Heart left ventricle (tissue), 16 donors: Measurements from ENCODE around the gene LMTK3. TPM values are rescaled to one million over a fixed set of nuclear protein-coding genes. Genes with fewer than 3 reads are reported as not detected.

Experiments
- ATAC-seq, 4 donors: fragments of 200-7000 bp; cut with Tn5 transposase; one replicate each; pipeline ENCODE4 v1.9.1; 2020 to 2022; ENCODE audit warnings: moderate library complexity in 4 of 4, mild to moderate bottlenecking in 3 of 4, moderate number of reproducible peaks in 1 of 4
- DNase-seq, 5 donors: peaks; one replicate each; pipeline ENCODE4 v3.0.0-alpha.2; 2020
- H3K27ac ChIP-seq, 12 donors: fragments of 200-600 bp; sonication (generic) in 4 of 12; one replicate each; pipeline versions ENCODE4 v1.5.0 to v1.8.0; 2016 to 2022; ENCODE audit warnings: mild to moderate bottlenecking in 2 of 12
- H3K27me3 ChIP-seq, 9 donors: fragments of 200-600 bp; sonication (generic) in 2 of 9; one replicate each; pipeline versions ENCODE4 v1.5.1 to v1.8.0; 2016 to 2022; ENCODE audit warnings: mild to moderate bottlenecking in 3 of 9
- H3K36me3 ChIP-seq, 9 donors: fragments of 200-600 bp; sonication (generic) in 2 of 9; one replicate each; pipeline versions ENCODE4 v1.5.0 to v1.8.0; 2018 to 2022; ENCODE audit warnings: mild to moderate bottlenecking in 2 of 9
- H3K4me1 ChIP-seq, 12 donors: fragments of 200-600 bp; sonication (generic) in 4 of 12; one replicate each; pipeline versions ENCODE4 v1.5.0 to v1.8.0; 2016 to 2022; ENCODE audit warnings: mild to moderate bottlenecking in 3 of 12
- H3K4me3 ChIP-seq, 12 donors: fragments of 200-600 bp; sonication (generic) in 4 of 12; one replicate each; pipeline versions ENCODE4 v1.5.0 to v1.8.0; 2017 to 2022; ENCODE audit warnings: mild to moderate bottlenecking in 9 of 12, moderate library complexity in 4 of 12
- H3K9me3 ChIP-seq, 12 donors: fragments of 200-600 bp; sonication (generic) in 4 of 12; one replicate each; pipeline versions ENCODE4 v1.5.0 to v1.8.0; 2016 to 2022; ENCODE audit warnings: mild to moderate bottlenecking in 1 of 12
- CTCF ChIP-seq, 12 donors: fragments of 200-600 bp; sonication (generic) in 4 of 12; IDR thresholded peaks; one replicate each; pipeline versions ENCODE4 v1.5.0 to v1.8.0; 2018 to 2022; ENCODE audit warnings: antibody characterized with exemption in 12 of 12, mild to moderate bottlenecking in 5 of 12
- POLR2A ChIP-seq, 2 donors: fragments of 450-650 bp; IDR thresholded peaks; one replicate each; pipeline ENCODE4 v1.6.1; 2017; ENCODE audit warnings: antibody characterized with exemption in 2 of 2, mild to moderate bottlenecking in 2 of 2, moderate library complexity in 2 of 2
- WGBS, 4 donors: extraction: QIAGEN DNeasy Blood & Tissue Kit in 2 of 4; methylation state at CpG; one replicate each; pipeline versions ENCODE4 v1.1.5 to v1.1.7; 2013 to 2018; 5-methylcytosine and 5-hydroxymethylcytosine counted together
- intact Hi-C, 10 donors: fragments of 100-400 bp; cut with DNase I; formaldehyde crosslinking; loops; one replicate each; pipeline versions ENCODE4 v1.11.1 to v1.14.2; 2022
- polyA plus RNA-seq, 2 donors: library from polyadenylated mRNA; stranded (reverse); fragments of 200-250 nt; gene quantifications; one replicate each; pipeline ENCODE4 v1.2.3, GENCODE V29; 2013
- total RNA-seq, 9 donors: library from RNA; depleted of rRNA in 2 of 9; stranded (reverse); fragments of >200 nt in 2 of 9; fragmentation: NEBNext Ultra II Directional in 3 of 9; extraction: Animal tissue kit (Norgen Biotek cat#: 25700) in 3 of 9; gene quantifications; one replicate each; pipeline versions ENCODE4 v1.1.0 to v1.2.4, GENCODE V29; 2016 to 2023
- donor health status: ischemic (EF 13 %, LVEDD 7.1; RV severe dilation, severe dysfunction).
- donor health status: healthy with polysubstance abuse.
- donor health status: DM: no; HTN: yes; CAD: no.
- donor health status: DM: no; HTN: no; CAD: no.
- donor health status: ischemic (EF 25% LVEDD 6.9; RV normal size, moderate dysfunction).
- donor health status: ischemic (EF 25% LVEDD 5.7; RV mildly dilated, moderate dysfunction).
- donor health status: healthy.
- donor health status: DM: yes; HTN: yes; CAD: no.
- donor health status: ischemic (EF 35%, LVEDD 5.7; RV mildly dilated, moderate dysfunction).
- donor health status: nonischemic (EF 11% LVEDD 7.7; RV severe dilation, severe dysfunction).
- donor health status: DM: yes; HTN: yes; CAD: no.
- donor health status: PGD.
- donor health status: ischemic (EF 29% LVEDD 5.4; RV normal size, mild dysfunction).
- donor health status: nonischemic (EF 23%, LVEDD 6.1; RV moderate dilation, normal function).

The LMTK3 gene
- total and polyA plus RNA-seq, 11 donors = 0.19 to 1.9 (median 1.3) TPM

- Histone ChIP-seq H3K27ac (no peak overlapping the region), H3K4me3 (no peak overlapping the region), H3K36me3 (no peaks in the 10 kb centered on the region), H3K27me3 (peaks cover 4 to 34% (median 15%) of the 10 kb centered on the region in 9 donors), H3K9me3 (no peaks in the 10 kb centered on the region), H3K4me1 (peaks cover 0 to 14% (median 3%) of the 10 kb centered on the region in 12 donors)
- DNase-seq = no peak
- peak in 1 of 4 donors; percentile 17 for ATAC-seq
- intact Hi-C loops = loop anchor here in 6 of 10 donors (5.0 kb wide), 3 partner anchors 66 to 81 kb away; no protein-coding TSS in a partner anchor
- 87 to 96% (median 93%) methylated on average over 5 of the region's 5 CpGs for WGBS, 4 donors
- peak; percentile 9 to 47 (median 33) for TF ChIP-seq CTCF (IDR thresholded peaks at IDR 0.05)
- TF ChIP-seq POLR2A (IDR thresholded peaks at IDR 0.05) = no peak
Observed at GRCh38 chr19:48506138-48506733, 5.4 kb downstream of the LMTK3 start.

- H3K27me3 ChIP-seq = peaks cover 13 to 53% (median 39%) of the 10 kb centered on the region in 9 donors
- intact Hi-C loops = no loop called here
- no peak for ATAC-seq
Observed at GRCh38 chr19:48502350-48503018, 9.2 kb downstream of the LMTK3 start.

GRCh38 chr19:48501494-48502349 lies 9.9 kb downstream of the LMTK3 start:
- TF ChIP-seq POLR2A (IDR thresholded peaks at IDR 0.05) = no peak
- TF ChIP-seq CTCF (IDR thresholded peaks at IDR 0.05) = no peak
- Histone ChIP-seq H3K4me1 (peaks cover 0 to 25% (median 4%) of the 10 kb centered on the region in 12 donors), H3K27ac (no peak overlapping the region), H3K36me3 (no peaks in the 10 kb centered on the region), H3K9me3 (no peaks in the 10 kb centered on the region), H3K4me3 (peak overlapping the region in 1 of 12 donors; percentile 8), H3K27me3 (peaks cover 13 to 60% (median 39%) of the 10 kb centered on the region in 9 donors)
- DNase-seq (no peak), ATAC-seq (peak in 3 of 4 donors; percentile 38 to 59 (median 53))
- WGBS, 4 donors = 2 to 8% (median 6%) methylated on average over 18 to 20 of the region's 20 CpGs
- intact Hi-C loops = no loop called here

More at GRCh38 chr19:48502350-48503018, 9.2 kb downstream of the LMTK3 start:
- H3K4me3 ChIP-seq = no peak overlapping the region
- H3K4me1 ChIP-seq = peaks cover 0 to 21% (median 4%) of the 10 kb centered on the region in 12 donors
- TF ChIP-seq POLR2A (IDR thresholded peaks at IDR 0.05) (no peak), CTCF (IDR thresholded peaks at IDR 0.05) (no peak)
- H3K9me3 ChIP-seq = no peaks in the 10 kb centered on the region
- no peak overlapping the region for H3K27ac ChIP-seq
- 30 to 32% (median 31%) methylated on average over 24 to 27 of the region's 27 CpGs for WGBS, 4 donors
- DNase-seq = no peak
- H3K36me3 ChIP-seq = no peaks in the 10 kb centered on the region
